Measurements from ENCODE around the gene PLXNA4.

The PLXNA4 gene

DNA sequence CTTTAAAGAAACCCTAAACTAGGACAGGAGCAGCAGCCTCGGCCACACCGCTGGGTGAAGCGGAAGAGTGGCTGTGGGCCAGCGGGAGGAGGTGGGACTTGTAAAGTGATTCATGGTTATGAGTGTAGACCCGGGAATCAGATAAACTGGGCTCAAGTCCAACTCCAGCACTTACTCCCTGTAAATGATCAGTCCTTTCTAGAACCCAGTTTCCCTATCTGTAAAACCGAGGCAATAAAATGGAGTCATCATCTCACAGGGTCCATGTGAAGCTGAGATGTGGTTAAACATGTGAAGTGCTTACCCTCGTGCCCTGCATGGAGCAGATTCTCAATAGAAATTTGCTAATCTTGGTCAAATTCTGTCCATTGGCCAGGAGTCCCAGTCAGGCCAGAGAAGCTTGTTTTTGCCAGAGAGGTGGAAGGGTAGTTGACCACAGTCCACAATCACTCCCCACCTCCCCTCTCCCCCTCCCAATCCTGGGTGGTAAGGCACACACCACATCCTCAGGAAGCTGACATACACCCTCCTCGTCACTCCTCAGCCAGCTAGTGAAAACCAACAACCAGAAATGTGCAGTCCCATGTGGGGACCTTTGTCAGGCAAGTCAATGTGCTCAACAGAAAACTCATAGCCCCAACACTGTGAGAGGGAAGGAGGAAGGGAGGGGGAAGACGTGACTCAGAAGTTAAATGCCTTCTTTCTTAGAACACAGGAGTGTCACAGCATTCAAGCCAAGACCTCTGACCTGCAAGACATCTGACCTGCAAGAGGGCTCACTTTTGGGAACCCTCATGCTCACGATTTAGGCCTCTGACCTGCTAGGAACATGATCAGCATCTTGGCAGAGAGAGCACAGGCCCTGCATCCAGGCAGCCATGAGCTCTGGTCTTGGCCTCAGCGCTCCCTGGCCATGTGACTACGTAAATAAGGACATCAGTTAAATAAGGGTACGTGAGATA, 145.1 kb downstream of the PLXNA4 start:
- no peak overlapping the region for H3K4me2 ChIP-seq (ENCODE audit: low read depth, low read length, poor library complexity, severe bottlenecking)
- no peaks in the 10 kb centered on the region for H3K36me3 ChIP-seq (ENCODE audit: low read length)
- H2AFZ ChIP-seq (ENCODE audit: low read depth, low read length, severe bottlenecking): no peak overlapping the region
- no peak overlapping the region for H3K27ac ChIP-seq (ENCODE audit: low read depth, low read length)
- no peaks in the 10 kb centered on the region for H3F3A ChIP-seq (ENCODE audit: insufficient read depth)
- TF ChIP-seq, protein P1, sequence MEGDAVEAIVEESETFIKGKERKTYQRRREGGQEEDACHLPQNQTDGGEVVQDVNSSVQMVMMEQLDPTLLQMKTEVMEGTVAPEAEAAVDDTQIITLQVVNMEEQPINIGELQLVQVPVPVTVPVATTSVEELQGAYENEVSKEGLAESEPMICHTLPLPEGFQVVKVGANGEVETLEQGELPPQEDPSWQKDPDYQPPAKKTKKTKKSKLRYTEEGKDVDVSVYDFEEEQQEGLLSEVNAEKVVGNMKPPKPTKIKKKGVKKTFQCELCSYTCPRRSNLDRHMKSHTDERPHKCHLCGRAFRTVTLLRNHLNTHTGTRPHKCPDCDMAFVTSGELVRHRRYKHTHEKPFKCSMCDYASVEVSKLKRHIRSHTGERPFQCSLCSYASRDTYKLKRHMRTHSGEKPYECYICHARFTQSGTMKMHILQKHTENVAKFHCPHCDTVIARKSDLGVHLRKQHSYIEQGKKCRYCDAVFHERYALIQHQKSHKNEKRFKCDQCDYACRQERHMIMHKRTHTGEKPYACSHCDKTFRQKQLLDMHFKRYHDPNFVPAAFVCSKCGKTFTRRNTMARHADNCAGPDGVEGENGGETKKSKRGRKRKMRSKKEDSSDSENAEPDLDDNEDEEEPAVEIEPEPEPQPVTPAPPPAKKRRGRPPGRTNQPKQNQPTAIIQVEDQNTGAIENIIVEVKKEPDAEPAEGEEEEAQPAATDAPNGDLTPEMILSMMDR (IDR thresholded peaks at IDR 0.05; ENCODE audit: insufficient read depth, low read length, poor library complexity, severe bottlenecking): no peak
- no peak for TF ChIP-seq EZH2phosphoT487 (conservative IDR thresholded peaks at IDR 0.05; ENCODE audit: low read length)
- no peaks in the 10 kb centered on the region for H3K79me2 ChIP-seq (ENCODE audit: insufficient read depth, low read length)
- H3K9me2 ChIP-seq (replicated peaks; ENCODE audit: insufficient read depth, low read length): no peaks in the 10 kb centered on the region
- H3K9ac ChIP-seq (ENCODE audit: low read length): no peak overlapping the region
- no peaks in the 10 kb centered on the region for H3K9me3 ChIP-seq (ENCODE audit: insufficient read depth, low read length)
- H3K4me3 ChIP-seq (ENCODE audit: insufficient read depth, low read length, poor library complexity, severe bottlenecking): no peak overlapping the region
- no peaks in the 10 kb centered on the region for H3K27me3 ChIP-seq (ENCODE audit: low read length)
- H4K20me1 ChIP-seq (ENCODE audit: low read depth, low read length): no peaks in the 10 kb centered on the region

GRCh38 chr7:132430041-132430855, 146.0 kb downstream of the PLXNA4 start:
- Histone ChIP-seq H3F3A (ENCODE audit: insufficient read depth) (no peaks in the 10 kb centered on the region), H3K27ac (ENCODE audit: low read depth, low read length) (no peak overlapping the region), H3K79me2 (ENCODE audit: insufficient read depth, low read length) (no peaks in the 10 kb centered on the region), H2AFZ (ENCODE audit: low read depth, low read length, severe bottlenecking) (no peak overlapping the region), H3K9me3 (ENCODE audit: insufficient read depth, low read length) (no peaks in the 10 kb centered on the region), H3K9me2 (replicated peaks; ENCODE audit: insufficient read depth, low read length) (no peaks in the 10 kb centered on the region), H3K4me3 (ENCODE audit: insufficient read depth, low read length, poor library complexity, severe bottlenecking) (no peak overlapping the region), H4K20me1 (ENCODE audit: low read depth, low read length) (no peaks in the 10 kb centered on the region), H3K36me3 (ENCODE audit: low read length) (no peaks in the 10 kb centered on the region), H3K9ac (ENCODE audit: low read length) (no peak overlapping the region), H3K27me3 (ENCODE audit: low read length) (no peaks in the 10 kb centered on the region), H3K4me2 (ENCODE audit: low read depth, low read length, poor library complexity, severe bottlenecking) (no peak overlapping the region)
- no peak for TF ChIP-seq EZH2phosphoT487 (conservative IDR thresholded peaks at IDR 0.05; ENCODE audit: low read length)
- TF ChIP-seq, protein P1 (IDR thresholded peaks at IDR 0.05; ENCODE audit: insufficient read depth, low read length, poor library complexity, severe bottlenecking): no peak

- Histone ChIP-seq H3K4me2 (ENCODE audit: low read depth, low read length, poor library complexity, severe bottlenecking) (no peak overlapping the region), H3F3A (ENCODE audit: insufficient read depth) (no peaks in the 10 kb centered on the region), H4K20me1 (ENCODE audit: low read depth, low read length) (no peaks in the 10 kb centered on the region), H3K36me3 (ENCODE audit: low read length) (no peaks in the 10 kb centered on the region), H3K9me2 (replicated peaks; ENCODE audit: insufficient read depth, low read length) (no peaks in the 10 kb centered on the region), H3K27me3 (ENCODE audit: low read length) (no peaks in the 10 kb centered on the region), H3K79me2 (ENCODE audit: insufficient read depth, low read length) (no peaks in the 10 kb centered on the region), H3K9me3 (ENCODE audit: insufficient read depth, low read length) (no peaks in the 10 kb centered on the region), H3K4me3 (ENCODE audit: insufficient read depth, low read length, poor library complexity, severe bottlenecking) (no peak overlapping the region), H3K27ac (ENCODE audit: low read depth, low read length) (no peak overlapping the region), H3K9ac (ENCODE audit: low read length) (no peak overlapping the region), H2AFZ (ENCODE audit: low read depth, low read length, severe bottlenecking) (no peak overlapping the region)
- no peak for TF ChIP-seq EZH2phosphoT487 (conservative IDR thresholded peaks at IDR 0.05; ENCODE audit: low read length)
- TF ChIP-seq, protein P1 (IDR thresholded peaks at IDR 0.05; ENCODE audit: insufficient read depth, low read length, poor library complexity, severe bottlenecking): no peak
These were observed 147.1 kb downstream of the PLXNA4 start for GRCh38 chr7:132429181-132429580.
